Osteocyte (in vitro differentiated cells): ENCODE measurements around the gene PEPD. TPM values are rescaled to one million over a fixed set of nuclear protein-coding genes. Genes with fewer than 3 reads are reported as not detected.

Experiments
- DNase-seq: peaks from one replicate; pipeline ENCODE4 v3.0.0; 2021; ENCODE audit warnings: mixed read lengths; ENCODE audit not compliant: unreplicated experiment; ENCODE audit errors: extremely low spot score
- H3K27ac Mint-ChIP-seq: one replicate; pipeline ENCODE4 v1.8.0; 2021; ENCODE audit warnings: mild to moderate bottlenecking, mixed read lengths; ENCODE audit not compliant: unreplicated experiment
- H3K27me3 Mint-ChIP-seq: one replicate; pipeline ENCODE4 v1.8.0; 2021; ENCODE audit warnings: mixed read lengths; ENCODE audit not compliant: unreplicated experiment
- H3K36me3 Mint-ChIP-seq: one replicate; pipeline ENCODE4 v1.8.0; 2021; ENCODE audit warnings: mixed read lengths; ENCODE audit not compliant: unreplicated experiment
- H3K4me1 Mint-ChIP-seq: one replicate; pipeline ENCODE4 v1.8.0; 2021; ENCODE audit warnings: mixed read lengths; ENCODE audit not compliant: unreplicated experiment
- H3K4me3 Mint-ChIP-seq: one replicate; pipeline ENCODE4 v1.8.0; 2021; ENCODE audit warnings: mild to moderate bottlenecking, moderate library complexity, mixed read lengths; ENCODE audit not compliant: unreplicated experiment
- H3K9me3 Mint-ChIP-seq: one replicate; pipeline ENCODE4 v1.8.0; 2021; ENCODE audit warnings: mixed read lengths; ENCODE audit not compliant: unreplicated experiment
- CTCF ChIP-seq: fragments of 200-600 bp; sonication (generic); IDR thresholded peaks from 2 replicates; pipeline ENCODE4 v1.5.0; 2021; ENCODE audit warnings: antibody characterized with exemption, mild to moderate bottlenecking, moderate library complexity
- total RNA-seq: library from RNA; stranded (reverse); gene quantifications from 2 replicates; pipeline ENCODE4 v1.2.1, GENCODE V29; 2021

The PEPD gene
- total RNA-seq, 1 donor from 2014 or later: 106 TPM

GRCh38 chr19:33506498-33506897, 15.1 kb downstream of the PEPD start:
- Mint-ChIP-seq H3K27ac (no peak overlapping the region), H3K36me3 (peaks cover 13% of the 10 kb centered on the region), H3K9me3 (no peaks in the 10 kb centered on the region), H3K4me1 (no peaks in the 10 kb centered on the region), H3K27me3 (no peaks in the 10 kb centered on the region), H3K4me3 (no peak overlapping the region)
- no peak for TF ChIP-seq CTCF
- DNase-seq: no peak

GRCh38 chr19:33505823-33506222, 15.8 kb downstream of the PEPD start:
- no peaks in the 10 kb centered on the region for H3K27me3 Mint-ChIP-seq
- H3K27ac Mint-ChIP-seq: no peak overlapping the region
- H3K9me3 Mint-ChIP-seq: no peaks in the 10 kb centered on the region
- H3K36me3 Mint-ChIP-seq: peaks cover 10% of the 10 kb centered on the region
- H3K4me3 Mint-ChIP-seq: no peak overlapping the region
- DNase-seq: no peak
- H3K4me1 Mint-ChIP-seq: no peaks in the 10 kb centered on the region
- no peak for TF ChIP-seq CTCF

- Mint-ChIP-seq H3K27me3 (no peaks in the 10 kb centered on the region), H3K27ac (no peak overlapping the region), H3K9me3 (no peaks in the 10 kb centered on the region), H3K4me3 (no peak overlapping the region), H3K4me1 (no peaks in the 10 kb centered on the region), H3K36me3 (peaks cover 12% of the 10 kb centered on the region)
- no peak for DNase-seq
- TF ChIP-seq CTCF: no peak
Measured at GRCh38 chr19:33505148-33505547, 16.4 kb downstream of the PEPD start.

GRCh38 chr19:33504058-33504444, 17.5 kb downstream of the PEPD start:
- no peak for TF ChIP-seq CTCF
- H3K27me3 Mint-ChIP-seq: no peaks in the 10 kb centered on the region
- no peaks in the 10 kb centered on the region for H3K9me3 Mint-ChIP-seq
- no peak overlapping the region for H3K27ac Mint-ChIP-seq
- no peak for DNase-seq
- H3K4me3 Mint-ChIP-seq: no peak overlapping the region
- H3K36me3 Mint-ChIP-seq: peaks cover 7% of the 10 kb centered on the region
- H3K4me1 Mint-ChIP-seq: no peaks in the 10 kb centered on the region

- Mint-ChIP-seq H3K9me3 (no peaks in the 10 kb centered on the region), H3K27me3 (no peaks in the 10 kb centered on the region), H3K27ac (no peak overlapping the region), H3K4me1 (no peaks in the 10 kb centered on the region), H3K36me3 (peaks cover 8% of the 10 kb centered on the region), H3K4me3 (no peak overlapping the region)
- TF ChIP-seq CTCF: no peak
- DNase-seq: no peak
Measured at GRCh38 chr19:33503433-33504057, 18.0 kb downstream of the PEPD start.
